GM23338 (cell line): Measurements from ENCODE around the gene SCLT1. TPM values are rescaled to one million over a fixed set of nuclear protein-coding genes. Genes with fewer than 3 reads are reported as not detected.

Experiments used
- ATAC-seq: fragments of 200-7000 bp; cut with Tn5 transposase; 3 replicates; pipeline ENCODE4 v1.9.1; 2020
- DNase-seq: peaks from one replicate; pipeline ENCODE4 v3.0.0-alpha.2; 2015; ENCODE audit warnings: low spot score
- H2AFZ ChIP-seq: fragments of 200-600 bp; sonication (generic); 2 replicates; pipeline ENCODE4 v1.8.0; 2016; ENCODE audit warnings: antibody characterized with exemption, mild to moderate bottlenecking, moderate library complexity
- H3F3A ChIP-seq: fragments of 200-600 bp; sonication (generic); replicated peaks from 2 replicates; pipeline ENCODE4 v1.8.0; 2017; ENCODE audit warnings: antibody characterized with exemption, mixed run types, low read depth
- H3K27ac ChIP-seq: fragments of 200-600 bp; sonication (generic); 2 replicates; pipeline ENCODE4 v1.6.1; 2016; ENCODE audit warnings: low read depth
- H3K27me3 ChIP-seq: fragments of 200-600 bp; sonication (generic); 2 replicates; pipeline ENCODE4 v1.8.0; 2016; ENCODE audit warnings: mild to moderate bottlenecking, mixed run types, moderate library complexity; ENCODE audit not compliant: insufficient read depth
- H3K36me3 ChIP-seq: fragments of 200-600 bp; sonication (generic); 2 replicates; pipeline ENCODE4 v1.8.0; 2016; ENCODE audit warnings: mild to moderate bottlenecking; ENCODE audit not compliant: insufficient read depth
- H3K4me1 ChIP-seq: fragments of 200-600 bp; sonication (generic); 2 replicates; pipeline ENCODE4 v1.8.0; 2016; ENCODE audit warnings: mild to moderate bottlenecking, moderate library complexity; ENCODE audit not compliant: insufficient read depth
- H3K4me2 ChIP-seq: fragments of 200-600 bp; sonication (generic); 2 replicates; pipeline ENCODE4 v1.7.1; 2017; ENCODE audit warnings: mixed run types
- H3K4me3 ChIP-seq: fragments of 200-600 bp; sonication (generic); 2 replicates; pipeline ENCODE4 v1.6.1; 2016; ENCODE audit warnings: mixed run types
- H3K79me2 ChIP-seq: fragments of 200-600 bp; sonication (generic); replicated peaks from 2 replicates; pipeline ENCODE4 v1.8.0; 2017; ENCODE audit warnings: mild to moderate bottlenecking; ENCODE audit not compliant: insufficient read depth
- H3K9me2 ChIP-seq: fragments of 200-600 bp; sonication (generic); 2 replicates; pipeline ENCODE4 v1.8.0; 2017; ENCODE audit not compliant: insufficient read depth
- H4K20me1 ChIP-seq: fragments of 200-600 bp; sonication (generic); replicated peaks from 2 replicates; pipeline ENCODE4 v1.8.0; 2017; ENCODE audit warnings: mild to moderate bottlenecking; ENCODE audit not compliant: insufficient read depth
- H3K27ac Mint-ChIP-seq: 2 replicates; pipeline ENCODE4 v1.8.0; 2020; ENCODE audit warnings: inconsistent platforms, mild to moderate bottlenecking, moderate library complexity, mixed read lengths
- H3K27me3 Mint-ChIP-seq: 3 replicates; pipeline ENCODE4 v1.8.0; 2022; ENCODE audit warnings: low read depth, mild to moderate bottlenecking, moderate library complexity, mixed read lengths, inconsistent platforms; ENCODE audit not compliant: insufficient read depth, poor library complexity
- H3K36me3 Mint-ChIP-seq: 3 replicates; pipeline ENCODE4 v1.8.0; 2021; ENCODE audit warnings: low read depth, mild to moderate bottlenecking, inconsistent platforms, moderate library complexity, mixed read lengths
- H3K4me1 Mint-ChIP-seq: 3 replicates; pipeline ENCODE4 v1.8.0; 2020; ENCODE audit warnings: mild to moderate bottlenecking, inconsistent platforms, mixed read lengths
- H3K4me3 Mint-ChIP-seq: 3 replicates; pipeline ENCODE4 v1.8.0; 2021; ENCODE audit warnings: moderate library complexity, mild to moderate bottlenecking, inconsistent platforms, mixed read lengths
- H3K9me3 Mint-ChIP-seq: 3 replicates; pipeline ENCODE4 v1.8.0; 2020; ENCODE audit warnings: moderate library complexity, mild to moderate bottlenecking, inconsistent platforms, mixed read lengths
- CREB1 ChIP-seq: fragments of 250-450 bp; sonication (Bioruptor Pico); IDR thresholded peaks from 2 replicates; pipeline ENCODE4 v1.5.0; 2020; ENCODE audit warnings: low read depth, mild to moderate bottlenecking, moderate library complexity
- EZH2 ChIP-seq: fragments of 200-600 bp; sonication (generic); IDR thresholded peaks from one replicate; pipeline ENCODE4 v1.8.0; 2017; ENCODE audit warnings: antibody characterized with exemption, mild to moderate bottlenecking, low read depth; ENCODE audit not compliant: unreplicated experiment
- EZH2phosphoT487 ChIP-seq: fragments of 200-600 bp; sonication (generic); IDR thresholded peaks from one replicate; pipeline ENCODE4 v1.8.1; 2018; ENCODE audit warnings: antibody characterized with exemption; ENCODE audit not compliant: unreplicated experiment
- polyA plus RNA-seq: library from polyadenylated mRNA; unstranded; fragments of >200 nt; fragmentation: Nextera tagmentation; extraction: Ambion mirVana; gene quantifications from 2 replicates; pipeline ENCODE4 v1.2.1, GENCODE V29; 2016
- total RNA-seq: library from RNA; depleted of rRNA; stranded (reverse); fragments of >200 nt; shearing (Covaris generic); gene quantifications from 2 replicates; pipeline ENCODE4 v1.2.3, GENCODE V29; 2014
- TF ChIP-seq, protein P1 (sequence below): IDR thresholded peaks from one replicate; pipeline ENCODE4 v1.6.1; 2018; ENCODE audit warnings: antibody characterized with exemption; ENCODE audit not compliant: unreplicated experiment
- TF ChIP-seq, protein P2 (sequence below): fragments of 250-450 bp; sonication (Bioruptor Pico); IDR thresholded peaks from 2 replicates; pipeline ENCODE4 v1.5.0; 2020; ENCODE audit warnings: mild to moderate bottlenecking, moderate library complexity

The SCLT1 gene
- total and polyA plus RNA-seq, 2 experiments from 2014 or later: 18.5 to 18.9 TPM

DNA sequence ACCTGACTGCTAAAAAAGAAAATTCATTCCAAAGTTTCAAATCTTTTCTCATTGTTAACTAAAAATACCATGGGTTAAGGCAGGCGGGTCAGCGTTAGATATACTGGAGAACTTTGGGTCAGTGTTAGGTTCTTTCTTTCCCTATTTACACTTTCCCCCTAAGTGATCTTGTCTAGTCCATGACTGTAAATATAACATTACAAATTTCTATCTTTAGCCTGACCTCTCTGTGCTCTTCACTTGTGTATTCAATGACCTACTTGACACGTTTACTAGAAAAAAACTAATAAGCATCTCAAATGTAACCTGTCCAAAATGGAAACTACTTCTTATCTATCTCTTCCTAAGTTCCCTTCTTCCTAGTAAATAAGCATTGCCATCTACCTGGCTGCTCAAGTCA, 188.5 kb downstream of the SCLT1 start (continued):
- TF ChIP-seq, protein P1, sequence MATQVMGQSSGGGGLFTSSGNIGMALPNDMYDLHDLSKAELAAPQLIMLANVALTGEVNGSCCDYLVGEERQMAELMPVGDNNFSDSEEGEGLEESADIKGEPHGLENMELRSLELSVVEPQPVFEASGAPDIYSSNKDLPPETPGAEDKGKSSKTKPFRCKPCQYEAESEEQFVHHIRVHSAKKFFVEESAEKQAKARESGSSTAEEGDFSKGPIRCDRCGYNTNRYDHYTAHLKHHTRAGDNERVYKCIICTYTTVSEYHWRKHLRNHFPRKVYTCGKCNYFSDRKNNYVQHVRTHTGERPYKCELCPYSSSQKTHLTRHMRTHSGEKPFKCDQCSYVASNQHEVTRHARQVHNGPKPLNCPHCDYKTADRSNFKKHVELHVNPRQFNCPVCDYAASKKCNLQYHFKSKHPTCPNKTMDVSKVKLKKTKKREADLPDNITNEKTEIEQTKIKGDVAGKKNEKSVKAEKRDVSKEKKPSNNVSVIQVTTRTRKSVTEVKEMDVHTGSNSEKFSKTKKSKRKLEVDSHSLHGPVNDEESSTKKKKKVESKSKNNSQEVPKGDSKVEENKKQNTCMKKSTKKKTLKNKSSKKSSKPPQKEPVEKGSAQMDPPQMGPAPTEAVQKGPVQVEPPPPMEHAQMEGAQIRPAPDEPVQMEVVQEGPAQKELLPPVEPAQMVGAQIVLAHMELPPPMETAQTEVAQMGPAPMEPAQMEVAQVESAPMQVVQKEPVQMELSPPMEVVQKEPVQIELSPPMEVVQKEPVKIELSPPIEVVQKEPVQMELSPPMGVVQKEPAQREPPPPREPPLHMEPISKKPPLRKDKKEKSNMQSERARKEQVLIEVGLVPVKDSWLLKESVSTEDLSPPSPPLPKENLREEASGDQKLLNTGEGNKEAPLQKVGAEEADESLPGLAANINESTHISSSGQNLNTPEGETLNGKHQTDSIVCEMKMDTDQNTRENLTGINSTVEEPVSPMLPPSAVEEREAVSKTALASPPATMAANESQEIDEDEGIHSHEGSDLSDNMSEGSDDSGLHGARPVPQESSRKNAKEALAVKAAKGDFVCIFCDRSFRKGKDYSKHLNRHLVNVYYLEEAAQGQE: no peak
- no peak for TF ChIP-seq CREB1
- TF ChIP-seq, protein P2, sequence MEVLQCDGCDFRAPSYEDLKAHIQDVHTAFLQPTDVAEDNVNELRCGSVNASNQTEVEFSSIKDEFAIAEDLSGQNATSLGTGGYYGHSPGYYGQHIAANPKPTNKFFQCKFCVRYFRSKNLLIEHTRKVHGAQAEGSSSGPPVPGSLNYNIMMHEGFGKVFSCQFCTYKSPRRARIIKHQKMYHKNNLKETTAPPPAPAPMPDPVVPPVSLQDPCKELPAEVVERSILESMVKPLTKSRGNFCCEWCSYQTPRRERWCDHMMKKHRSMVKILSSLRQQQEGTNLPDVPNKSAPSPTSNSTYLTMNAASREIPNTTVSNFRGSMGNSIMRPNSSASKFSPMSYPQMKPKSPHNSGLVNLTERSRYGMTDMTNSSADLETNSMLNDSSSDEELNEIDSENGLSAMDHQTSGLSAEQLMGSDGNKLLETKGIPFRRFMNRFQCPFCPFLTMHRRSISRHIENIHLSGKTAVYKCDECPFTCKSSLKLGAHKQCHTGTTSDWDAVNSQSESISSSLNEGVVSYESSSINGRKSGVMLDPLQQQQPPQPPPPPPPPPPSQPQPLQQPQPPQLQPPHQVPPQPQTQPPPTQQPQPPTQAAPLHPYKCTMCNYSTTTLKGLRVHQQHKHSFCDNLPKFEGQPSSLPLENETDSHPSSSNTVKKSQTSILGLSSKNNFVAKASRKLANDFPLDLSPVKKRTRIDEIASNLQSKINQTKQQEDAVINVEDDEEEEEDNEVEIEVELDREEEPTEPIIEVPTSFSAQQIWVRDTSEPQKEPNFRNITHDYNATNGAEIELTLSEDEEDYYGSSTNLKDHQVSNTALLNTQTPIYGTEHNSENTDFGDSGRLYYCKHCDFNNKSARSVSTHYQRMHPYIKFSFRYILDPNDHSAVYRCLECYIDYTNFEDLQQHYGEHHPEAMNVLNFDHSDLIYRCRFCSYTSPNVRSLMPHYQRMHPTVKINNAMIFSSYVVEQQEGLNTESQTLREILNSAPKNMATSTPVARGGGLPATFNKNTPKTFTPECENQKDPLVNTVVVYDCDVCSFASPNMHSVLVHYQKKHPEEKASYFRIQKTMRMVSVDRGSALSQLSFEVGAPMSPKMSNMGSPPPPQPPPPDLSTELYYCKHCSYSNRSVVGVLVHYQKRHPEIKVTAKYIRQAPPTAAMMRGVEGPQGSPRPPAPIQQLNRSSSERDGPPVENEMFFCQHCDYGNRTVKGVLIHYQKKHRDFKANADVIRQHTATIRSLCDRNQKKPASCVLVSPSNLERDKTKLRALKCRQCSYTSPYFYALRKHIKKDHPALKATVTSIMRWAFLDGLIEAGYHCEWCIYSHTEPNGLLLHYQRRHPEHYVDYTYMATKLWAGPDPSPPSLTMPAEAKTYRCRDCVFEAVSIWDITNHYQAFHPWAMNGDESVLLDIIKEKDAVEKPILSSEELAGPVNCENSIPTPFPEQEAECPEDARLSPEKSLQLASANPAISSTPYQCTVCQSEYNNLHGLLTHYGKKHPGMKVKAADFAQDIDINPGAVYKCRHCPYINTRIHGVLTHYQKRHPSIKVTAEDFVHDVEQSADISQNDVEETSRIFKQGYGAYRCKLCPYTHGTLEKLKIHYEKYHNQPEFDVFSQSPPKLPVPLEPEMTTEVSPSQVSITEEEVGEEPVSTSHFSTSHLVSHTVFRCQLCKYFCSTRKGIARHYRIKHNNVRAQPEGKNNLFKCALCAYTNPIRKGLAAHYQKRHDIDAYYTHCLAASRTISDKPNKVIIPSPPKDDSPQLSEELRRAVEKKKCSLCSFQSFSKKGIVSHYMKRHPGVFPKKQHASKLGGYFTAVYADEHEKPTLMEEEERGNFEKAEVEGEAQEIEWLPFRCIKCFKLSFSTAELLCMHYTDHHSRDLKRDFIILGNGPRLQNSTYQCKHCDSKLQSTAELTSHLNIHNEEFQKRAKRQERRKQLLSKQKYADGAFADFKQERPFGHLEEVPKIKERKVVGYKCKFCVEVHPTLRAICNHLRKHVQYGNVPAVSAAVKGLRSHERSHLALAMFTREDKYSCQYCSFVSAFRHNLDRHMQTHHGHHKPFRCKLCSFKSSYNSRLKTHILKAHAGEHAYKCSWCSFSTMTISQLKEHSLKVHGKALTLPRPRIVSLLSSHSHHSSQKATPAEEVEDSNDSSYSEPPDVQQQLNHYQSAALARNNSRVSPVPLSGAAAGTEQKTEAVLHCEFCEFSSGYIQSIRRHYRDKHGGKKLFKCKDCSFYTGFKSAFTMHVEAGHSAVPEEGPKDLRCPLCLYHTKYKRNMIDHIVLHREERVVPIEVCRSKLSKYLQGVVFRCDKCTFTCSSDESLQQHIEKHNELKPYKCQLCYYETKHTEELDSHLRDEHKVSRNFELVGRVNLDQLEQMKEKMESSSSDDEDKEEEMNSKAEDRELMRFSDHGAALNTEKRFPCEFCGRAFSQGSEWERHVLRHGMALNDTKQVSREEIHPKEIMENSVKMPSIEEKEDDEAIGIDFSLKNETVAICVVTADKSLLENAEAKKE: no peak
- TF ChIP-seq EZH2phosphoT487: no peak

DNA sequence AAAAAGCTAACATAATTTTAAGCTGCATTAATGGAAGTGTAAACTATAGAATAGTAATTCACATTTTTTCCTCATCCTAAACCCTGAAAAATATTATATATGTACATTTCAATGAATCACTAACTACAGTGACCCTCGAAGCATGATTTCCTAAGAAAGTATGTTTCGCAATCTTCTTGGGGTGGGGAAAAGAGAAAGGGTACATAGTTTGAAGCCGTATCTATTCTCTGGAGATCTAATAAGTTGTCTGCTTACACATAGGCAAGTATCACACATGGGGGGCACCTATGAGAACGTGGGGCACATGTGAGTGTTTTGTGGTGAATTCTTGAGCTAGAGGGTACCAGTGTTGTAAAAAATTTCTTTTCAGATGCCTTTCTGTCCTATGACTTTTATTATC, 212.7 kb downstream of the SCLT1 start:
- Histone ChIP-seq H4K20me1 (no peaks in the 10 kb centered on the region), H3K79me2 (no peaks in the 10 kb centered on the region), H2AFZ (no peak overlapping the region), H3K9me2 (no peaks in the 10 kb centered on the region), H3F3A (peaks cover 9% of the 10 kb centered on the region; the same call in 1 of the 2 replicates), H3K4me2 (no peak overlapping the region), H3K4me1 (no peaks in the 10 kb centered on the region), H3K27me3 (no peaks in the 10 kb centered on the region), H3K36me3 (no peaks in the 10 kb centered on the region), H3K27ac (no peak overlapping the region), H3K4me3 (no peak overlapping the region)
- peaks cover 3% of the 10 kb centered on the region for H3K27me3 Mint-ChIP-seq
- no peak for TF ChIP-seq EZH2
- ATAC-seq (no peak), DNase-seq (no peak)
- H3K27ac Mint-ChIP-seq: no peak overlapping the region
- H3K9me3 Mint-ChIP-seq: no peaks in the 10 kb centered on the region
- H3K4me1 Mint-ChIP-seq: peaks cover 5% of the 10 kb centered on the region; the same call in 2 of the 3 replicates
- H3K4me3 Mint-ChIP-seq: no peak overlapping the region
- H3K36me3 Mint-ChIP-seq: no peaks in the 10 kb centered on the region
